HL-60/S4 treated with phorbol 12-myristate 13-acetate at 8.2 ng/mL for 4 days and 3 days (cell line): ENCODE data around the gene ANKRD13B.
"Not testable (repeated sequence)": the region's sequence is repeated elsewhere in the genome, so short reads cannot be mapped to it uniquely, and the experiment has no call there.

Source experiments
- in situ Hi-C: fragments of 300-500 bp; cut with MboI; formaldehyde crosslinking; loops from 2 replicates; pipeline ENCODE4 v1.15.0; 2022; ENCODE audit warnings: low sequenced_read_pairs

ANKRD13B gene

GRCh38 chr17:29640981-29641642 is 48.2 kb downstream of the ANKRD13B start:
- in situ Hi-C loops = loop anchor here (25.0 kb wide), 2 partner anchors 146 to 446 kb away; no protein-coding TSS in a partner anchor

- in situ Hi-C loops = loop anchor here (25.0 kb wide), 2 partner anchors 145 to 445 kb away; no protein-coding TSS in a partner anchor
These were observed 49.3 kb downstream of the ANKRD13B start for GRCh38 chr17:29642171-29642611.

DNA sequence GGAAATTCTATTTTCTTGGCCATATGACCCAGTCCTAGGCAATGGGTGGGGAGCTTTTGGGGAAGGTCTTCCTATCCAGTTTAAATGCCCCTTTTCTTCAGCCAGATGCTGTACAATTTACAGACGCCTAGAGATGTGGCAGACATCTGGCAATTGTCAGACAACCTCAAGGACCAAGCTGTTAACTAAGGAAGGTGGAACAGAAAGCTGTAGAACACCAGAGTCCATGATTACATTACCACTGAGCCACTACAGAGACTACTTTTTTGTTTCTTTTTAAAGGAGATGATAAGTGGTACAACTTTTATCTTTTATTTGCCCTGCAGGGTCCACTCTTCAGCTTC is 50.9 kb downstream of the ANKRD13B start:
- in situ Hi-C loops = loop anchor here (25.0 kb wide), 2 partner anchors 144 to 444 kb away; no protein-coding TSS in a partner anchor

GRCh38 chr17:29645515-29646051 is 52.7 kb downstream of the ANKRD13B start:
- in situ Hi-C loops = loop anchor here (25.0 kb wide), 2 partner anchors 142 to 442 kb away; no protein-coding TSS in a partner anchor

DNA sequence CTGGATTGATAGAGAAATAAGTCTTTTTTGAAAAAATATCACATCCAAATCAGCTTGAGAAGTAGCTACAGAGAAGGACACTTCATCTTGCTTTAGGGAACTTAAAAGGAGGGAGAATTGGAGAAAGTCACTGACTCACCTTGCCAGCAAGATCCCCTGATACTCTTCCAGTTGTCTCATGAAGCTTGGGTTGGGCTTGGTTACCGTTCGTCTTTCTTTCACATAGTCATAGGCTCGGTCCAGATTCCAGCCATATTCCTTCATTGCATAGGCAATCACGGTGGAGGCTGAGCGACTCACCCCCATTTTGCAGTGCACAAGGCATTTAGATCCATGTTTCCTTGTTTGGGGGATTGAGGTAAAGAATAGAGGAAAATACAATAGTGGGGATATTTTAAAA is 55.1 kb downstream of the ANKRD13B start:
- in situ Hi-C loops = loop anchor here (25.0 kb wide), 2 partner anchors 139 to 439 kb away; no protein-coding TSS in a partner anchor

- in situ Hi-C loops = loop anchor here (25.0 kb wide), 2 partner anchors 138 to 438 kb away; no protein-coding TSS in a partner anchor
These were observed 56.4 kb downstream of the ANKRD13B start for GRCh38 chr17:29649359-29649758.

DNA sequence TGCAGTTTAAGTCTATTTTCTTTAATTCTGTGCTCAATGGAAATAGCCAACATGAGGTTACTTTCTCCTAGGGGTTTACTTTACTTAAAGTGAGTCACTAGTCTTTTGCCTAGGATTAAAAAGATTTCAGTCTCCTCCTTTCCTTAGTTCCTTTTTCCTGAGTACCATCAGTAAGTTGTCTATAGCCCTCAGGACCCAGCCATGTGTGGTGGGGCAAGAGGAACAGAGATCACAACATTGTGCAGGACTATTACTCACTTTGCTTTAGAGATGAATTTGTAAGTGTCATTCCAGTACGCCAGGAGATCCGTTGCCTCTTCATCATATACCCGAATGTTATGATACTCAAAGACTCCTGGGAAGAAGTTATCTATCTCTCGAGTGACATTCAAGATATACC is 57.5 kb downstream of the ANKRD13B start:
- in situ Hi-C loops = no loop called here

GRCh38 chr17:29651913-29652312 is 59.0 kb downstream of the ANKRD13B start:
- in situ Hi-C loops = not testable (repeated sequence)

DNA sequence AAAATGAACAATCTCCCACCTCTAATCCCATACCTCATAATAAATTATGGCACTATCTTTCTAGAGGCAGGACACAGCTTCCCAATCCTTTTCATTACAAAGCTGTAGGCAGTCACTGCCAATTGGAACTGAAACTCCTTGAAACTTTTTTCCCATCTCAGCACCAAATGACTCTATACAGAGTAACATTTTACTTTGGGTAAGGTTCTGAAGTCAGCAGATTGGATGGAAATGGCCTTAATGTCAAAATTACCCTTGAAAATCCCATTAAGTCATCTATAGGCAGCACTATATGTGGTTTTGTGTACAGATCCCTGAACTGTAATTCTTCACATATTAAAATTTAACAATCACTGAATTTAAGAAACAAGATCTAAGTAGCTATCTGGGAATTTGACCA is 60.0 kb downstream of the ANKRD13B start:
- in situ Hi-C loops = no loop called here

GRCh38 chr17:29653995-29654714 is 61.2 kb downstream of the ANKRD13B start:
- in situ Hi-C loops = no loop called here

DNA sequence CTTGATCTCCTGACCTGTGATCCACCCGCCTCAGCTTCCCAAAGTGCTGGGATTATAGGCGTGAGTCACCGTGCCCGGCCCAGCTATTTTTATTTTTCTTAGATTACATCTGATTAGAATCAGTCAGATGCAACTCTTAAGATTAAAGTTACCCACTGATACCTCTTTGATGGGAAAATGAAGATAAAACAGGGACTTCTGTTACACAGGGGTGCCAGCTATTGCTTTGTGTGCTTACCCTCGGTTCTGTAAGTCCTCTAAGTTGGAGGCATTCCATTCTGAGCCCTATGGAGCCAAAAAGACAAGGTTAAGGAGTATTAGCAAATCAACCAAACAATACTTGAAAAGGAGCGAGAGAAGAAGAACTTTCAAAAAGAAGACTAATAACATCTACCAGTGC is 62.4 kb downstream of the ANKRD13B start:
- in situ Hi-C loops = no loop called here

DNA sequence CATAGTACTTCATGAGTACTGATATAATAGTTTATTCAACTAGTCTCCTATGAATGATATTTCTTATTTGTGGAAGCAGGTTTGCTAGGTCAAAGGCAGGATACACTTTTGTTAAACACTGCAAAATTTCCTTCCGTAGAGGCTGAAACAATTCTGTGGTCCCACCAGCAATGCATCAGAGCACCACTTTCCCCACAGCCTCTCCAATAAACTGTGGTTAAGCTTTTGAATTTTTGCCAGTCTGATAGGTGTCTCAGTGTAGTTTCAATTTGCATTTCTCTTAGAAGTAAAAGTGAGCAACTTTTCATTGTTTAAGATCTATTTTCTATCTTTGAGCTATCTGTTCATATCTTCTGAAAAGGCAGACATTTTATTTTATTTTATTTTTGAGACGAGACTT is 66.2 kb downstream of the ANKRD13B start:
- in situ Hi-C loops = no loop called here

DNA sequence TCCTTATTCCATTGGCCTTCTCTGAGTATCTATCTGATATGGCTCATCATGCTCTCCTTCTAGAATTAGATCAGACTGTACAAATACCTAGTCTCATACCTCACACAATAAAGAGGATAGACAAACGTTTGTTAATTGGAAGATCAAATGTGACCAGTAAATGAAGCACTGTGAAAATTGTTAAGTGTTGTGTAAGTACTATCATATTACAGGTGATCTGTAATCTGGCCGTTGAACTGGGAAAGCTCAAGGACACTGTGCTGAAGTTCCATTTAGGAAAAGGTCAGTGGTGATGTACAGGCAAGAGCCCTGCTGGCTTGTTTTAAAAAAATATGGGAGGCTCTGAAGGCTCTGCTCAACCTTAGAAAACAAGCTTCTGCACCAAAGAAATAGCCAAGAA is 68.3 kb downstream of the ANKRD13B start:
- in situ Hi-C loops = no loop called here

DNA sequence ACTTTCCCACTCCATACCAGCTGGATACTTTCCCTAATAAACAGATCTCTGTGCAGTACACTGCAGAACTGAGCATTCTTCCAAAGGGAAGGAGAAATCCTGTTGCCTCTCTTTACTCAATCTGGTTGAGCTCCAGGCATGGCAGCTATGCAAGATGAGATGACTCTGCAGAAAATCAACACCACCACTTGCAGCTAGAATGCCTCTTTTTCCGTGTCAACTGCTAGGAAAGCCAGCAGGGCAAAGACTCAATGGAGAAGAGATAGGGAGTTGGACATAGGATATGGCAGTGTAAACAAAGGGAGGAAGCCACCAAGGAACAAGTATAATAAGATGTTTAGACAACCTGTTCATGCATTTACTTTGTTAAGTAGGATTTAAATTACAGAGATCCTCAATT is 70.2 kb downstream of the ANKRD13B start:
- in situ Hi-C loops = no loop called here
